K562 (cell line): ENCODE results near the gene ABCB6. TPM values are rescaled to one million over a fixed set of nuclear protein-coding genes. Genes with fewer than 3 reads are reported as not detected.

Source experiments
- ATAC-seq: fragments of 200-7000 bp; cut with Tn5 transposase; 3 replicates; pipeline ENCODE4 v1.9.1; 2020; ENCODE audit warnings: moderate library complexity
- BruUV-seq: library from RNA; stranded (reverse); fragments of 400-500 nt; replicated peaks from 2 replicates; lab custom pipeline; 2021; lab: Mats Ljungman, UMichigan
- CTCF ChIA-PET: fragments of 300-600 bp; formaldehyde crosslinking; extraction: SDS; loops from one replicate; lab custom pipeline; 2021; ENCODE audit warnings: low intra/inter-chr PET ratio; lab: Yijun Ruan, JAX
- POLR2A ChIA-PET: fragments of 300-600, 350-650 bp; sonication (Branson Sonifier 250); formaldehyde crosslinking; extraction: SDS; loops from one replicate; lab custom pipeline; 2021; ENCODE audit warnings: antibody characterized with exemption, inconsistent platforms; lab: Yijun Ruan, JAX
- DNase-seq, 4 experiments: peaks; one replicate each; pipeline versions ENCODE4 v3.0.0 to v3.0.0-alpha.2; 2011 to 2018; ENCODE audit warnings: low spot score in 3 of 4, mixed read lengths in 3 of 4; ENCODE audit errors: extremely low read depth in 1 of 4
- FAIRE-seq: peaks from 2 replicates; lab custom pipeline; 2011; peaks lifted over from hg19 to GRCh38; lab: Jason Lieb, UNC
- H2AFZ ChIP-seq: 2 replicates; pipeline ENCODE4 v1.6.0; 2011; ENCODE audit warnings: low read depth, low read length, control low read depth, inconsistent platforms
- H3K27ac ChIP-seq: fragments of 200-600 bp; 3 replicates; pipeline ENCODE4 v1.8.0; 2011; ENCODE audit warnings: low read depth, mild to moderate bottlenecking, control low read depth, inconsistent platforms, low read length, moderate library complexity, mixed read lengths; ENCODE audit errors: extremely low read depth
- H3K27me3 ChIP-seq, 2 experiments: fragments of 300-600 bp in 1 of 2; 2 replicates in 1 of 2; 3 replicates in 1 of 2; pipeline versions ENCODE4 v1.6.0 to v1.8.0; 2011; ENCODE audit warnings: inconsistent platforms in 2 of 2, low read length in 2 of 2, mild to moderate bottlenecking in 1 of 2, mixed read lengths in 1 of 2, moderate library complexity in 1 of 2; ENCODE audit not compliant: control insufficient read depth in 2 of 2, insufficient read depth in 2 of 2
- H3K36me3 ChIP-seq: fragments of 300-600 bp; 3 replicates; pipeline ENCODE4 v1.8.0; 2011; ENCODE audit warnings: mild to moderate bottlenecking, low read length, inconsistent platforms; ENCODE audit not compliant: control insufficient read depth, insufficient read depth
- H3K4me1 ChIP-seq, 2 experiments: fragments of 200-600 bp in 1 of 2; replicated peaks in 1 of 2; 2 replicates in 1 of 2; 3 replicates in 1 of 2; pipeline versions ENCODE4 v1.5.1 to v1.8.0; 2011; ENCODE audit warnings: inconsistent platforms in 2 of 2, low read length in 2 of 2, mild to moderate bottlenecking in 1 of 2, mixed read lengths in 1 of 2, moderate library complexity in 1 of 2; ENCODE audit not compliant: control insufficient read depth in 2 of 2, insufficient read depth in 2 of 2
- H3K4me2 ChIP-seq: 2 replicates; pipeline ENCODE4 v1.6.1; 2011; ENCODE audit warnings: low read length, control low read depth, inconsistent platforms, mixed read lengths; ENCODE audit not compliant: insufficient read depth
- H3K4me3 ChIP-seq: fragments of 200-600 bp; sonication (generic), shearing (Covaris generic); 2 replicates; pipeline ENCODE4 v1.5.1; 2016; ENCODE audit warnings: control low read depth, inconsistent platforms
- H3K79me2 ChIP-seq: fragments of 200-600 bp; 3 replicates; pipeline ENCODE4 v1.8.0; 2011; ENCODE audit warnings: low read length, inconsistent platforms; ENCODE audit not compliant: control insufficient read depth, insufficient read depth
- H3K9ac ChIP-seq, 2 experiments: 2 replicates each; pipeline versions ENCODE4 v1.6.0 to v1.6.1; 2011; ENCODE audit warnings: low read depth in 2 of 2, low read length in 2 of 2, control low read depth in 1 of 2, inconsistent platforms in 1 of 2, mild to moderate bottlenecking in 1 of 2, mixed read lengths in 1 of 2; ENCODE audit not compliant: insufficient read depth in 1 of 2
- H3K9me1 ChIP-seq: one replicate; pipeline ENCODE4 v1.6.0; 2011; ENCODE audit warnings: inconsistent platforms, mild to moderate bottlenecking, low read length, moderate library complexity; ENCODE audit not compliant: control insufficient read depth, insufficient read depth
- H3K9me3 ChIP-seq: replicated peaks from 2 replicates; pipeline ENCODE4 v1.5.1; 2011; ENCODE audit warnings: low read depth, low read length, inconsistent platforms; ENCODE audit not compliant: control insufficient read depth, insufficient read depth
- H4K20me1 ChIP-seq: replicated peaks from 2 replicates; pipeline ENCODE4 v1.6.1; 2011; ENCODE audit warnings: low read length, inconsistent platforms, mixed read lengths; ENCODE audit not compliant: control insufficient read depth, insufficient read depth
- ATF7 ChIP-seq: fragments of 450-650 bp; IDR thresholded peaks from 2 replicates; pipeline ENCODE4 v1.7.1; 2014; ENCODE audit warnings: mild to moderate bottlenecking, moderate library complexity
- DEAF1 ChIP-seq: fragments of 450-650 bp; formaldehyde crosslinking; IDR thresholded peaks from 2 replicates; pipeline ENCODE4 v1.4.0; 2020; ENCODE audit warnings: mild to moderate bottlenecking, moderate library complexity
- GATA2 ChIP-seq: sonication (generic); formaldehyde crosslinking; IDR thresholded peaks from 2 replicates; pipeline ENCODE4 v1.4.0; 2020; ENCODE audit warnings: mild to moderate bottlenecking, missing genetic modification reagents
- NONO ChIP-seq, 2 experiments: fragments of 200-400 bp in 1 of 2; fragments of 450-650 bp in 1 of 2; formaldehyde crosslinking in 1 of 2; IDR thresholded peaks; 2 replicates each; pipeline ENCODE4 v1.6.1; 2017; ENCODE audit warnings: low read depth in 2 of 2, mild to moderate bottlenecking in 2 of 2, moderate library complexity in 2 of 2, low read length in 1 of 2
- PKNOX1 ChIP-seq: fragments of 450-650 bp; IDR thresholded peaks from 2 replicates; pipeline ENCODE4 v1.6.1; 2016
- RBM25 ChIP-seq: fragments of 200-400 bp; formaldehyde crosslinking; IDR thresholded peaks from 2 replicates; pipeline ENCODE4 v1.6.1; 2018; ENCODE audit warnings: low read length, low read depth, moderate library complexity; ENCODE audit not compliant: severe bottlenecking
- SP1 ChIP-seq: sonication (generic); formaldehyde crosslinking; IDR thresholded peaks from 2 replicates; pipeline ENCODE4 v1.8.1; 2022; ENCODE audit warnings: mild to moderate bottlenecking, missing genetic modification reagents
- SUPT5H ChIP-seq: fragments of 450-650 bp; IDR thresholded peaks from 2 replicates; pipeline ENCODE4 v1.6.1; 2016
- TOE1 ChIP-seq, 2 experiments: fragments of 450-650 bp in 1 of 2; sonication (generic) in 1 of 2; formaldehyde crosslinking in 1 of 2; IDR thresholded peaks; 2 replicates each; pipeline versions ENCODE4 v1.7.1 to v1.8.0; 2016 to 2022; ENCODE audit warnings: borderline replicate concordance in 2 of 2, mild to moderate bottlenecking in 2 of 2, antibody characterized with exemption in 1 of 2, inconsistent platforms in 1 of 2, low read depth in 1 of 2, missing genetic modification reagents in 1 of 2, moderate library complexity in 1 of 2
- ZNF197 ChIP-seq: fragments of 200-800 bp; sonication (Bioruptor generic); IDR thresholded peaks from 2 replicates; pipeline ENCODE4 v1.6.1; 2016; ENCODE audit warnings: low read depth, missing genetic modification characterization, missing compliant biosample characterization
- ZNF436 ChIP-seq: fragments of 250-450, 450-650 bp; sonication (Bioruptor Pico); formaldehyde crosslinking; IDR thresholded peaks from 2 replicates; pipeline ENCODE4 v1.7.0; 2020; ENCODE audit warnings: mild to moderate bottlenecking
- ZNF584 ChIP-seq: fragments of 200-800 bp; sonication (Bioruptor generic); IDR thresholded peaks from 2 replicates; pipeline ENCODE4 v1.6.1; 2016; ENCODE audit warnings: low read depth, mild to moderate bottlenecking, missing genetic modification characterization, missing compliant biosample characterization
- WGBS: fragments of 100-300 bp; shearing (Covaris generic); methylation state at CpG from one replicate; pipeline ENCODE4 v1.1.6; 2016; ENCODE audit warnings: low coverage, mixed read lengths; ENCODE audit not compliant: insufficient coverage; ENCODE audit errors: missing lambda C conversion rate; 5-methylcytosine and 5-hydroxymethylcytosine counted together
- in situ Hi-C: fragments of 300-500 bp; cut with MboI; formaldehyde crosslinking; loops from 4 replicates; pipeline ENCODE4 v1.15.0; 2018; ENCODE audit warnings: inconsistent platforms, mixed read lengths
- intact Hi-C: fragments of 100-400 bp; cut with micrococcal nuclease; formaldehyde crosslinking; loops from 2 replicates; pipeline ENCODE4 v1.14.2; 2022
- polyA plus RNA-seq, 8 experiments: library from polyadenylated mRNA; depleted of rRNA in 4 of 8; stranded (reverse) in 5 of 8; unstranded in 3 of 8; fragments of >200 nt; fragmentation: Nextera tagmentation in 2 of 8; fragmentation: Illumina TruSeq in 1 of 8; extraction: Ambion mirVana in 2 of 8; extraction: Trizol in 1 of 8; gene quantifications; 2 replicates each; pipeline versions ENCODE4 v1.2.1 to v1.2.3, GENCODE V29; 2011 to 2014; ENCODE audit warnings: inconsistent platforms in 1 of 8, missing spikeins in 1 of 8
- total RNA-seq, 7 experiments: library from RNA; depleted of rRNA in 6 of 7; stranded (reverse); fragments of >200 nt in 6 of 7; fragmentation: Illumina TruSeq in 2 of 7; extraction: Trizol in 2 of 7; gene quantifications; 2 replicates each; pipeline versions ENCODE4 v1.2.1 to v1.2.3, GENCODE V29; 2011 to 2021; ENCODE audit warnings: low replicate concordance in 1 of 7
- TF ChIP-seq, protein P1 (sequence below): fragments of 250-450 bp; sonication (Bioruptor Pico); IDR thresholded peaks from 2 replicates; pipeline ENCODE4 v1.5.1; 2021; ENCODE audit warnings: mild to moderate bottlenecking
- TF ChIP-seq, protein P2 (sequence below): fragments of 450-650 bp; formaldehyde crosslinking; IDR thresholded peaks from 2 replicates; pipeline ENCODE4 v1.4.0; 2022; ENCODE audit warnings: mild to moderate bottlenecking, moderate library complexity

Gene ABCB6
- total and polyA plus RNA-seq, 9 of the 15 experiments (the other 6 are each of a cell fraction or from before 2014, with no cell fraction given) = 3.7 to 29.8 (median 16.8) TPM

- Histone ChIP-seq H3K9me1 (no peaks in the 10 kb centered on the region), H3K4me2 (peak within 1 kb of the TSS; percentile 82), H3K79me2 (peaks cover 24% of the 10 kb centered on the region), H3K36me3 (peaks cover 32% of the 10 kb centered on the region; the same call in 2 of the 3 replicates), H3K4me1 (peaks cover 18 to 47% of the 10 kb centered on the region in 2 experiments; a peak in 4 of 5 replicates), H2AFZ (peak within 1 kb of the TSS; percentile 88), H4K20me1 (0 out of 2 replicates have a peak, but pooled peaks cover 3% of the 10 kb centered on the region), H3K4me3 (peak within 1 kb of the TSS; percentile 58), H3K27ac (peak within 1 kb of the TSS; percentile 75), H3K27me3 (0 out of 5 replicates have a peak, but pooled peaks cover 0 to 4% of the 10 kb centered on the region in 2 experiments), H3K9me3 (no peaks in the 10 kb centered on the region), H3K9ac (peak within 1 kb of the TSS; percentile 71 to 92)
- WGBS = under 1% methylated on average over 54 of the region's 76 CpGs
- peak; percentile 87 to 96 (median 95) for DNase-seq
- intact Hi-C loops = loop anchor here (2.0 kb wide), 1 partner anchor 25 kb away; the partner anchor contains the start of gene DNAJB2
- ChIA-PET CTCF (interaction anchor here (0.8 kb wide), 1 partner anchor 41 kb away, joined by 5 read pairs; no protein-coding TSS in a partner anchor), POLR2A (interaction anchor here (0.6 to 2.0 kb wide), 9 partner anchors 9 to 113 kb away, joined by 3 to 8 read pairs (median 3); partner anchors contain the start of genes DNAJB2, GLB1L and STK16)
- BruUV-seq = no TSS peak
- peak; percentile 11 for FAIRE-seq
- in situ Hi-C loops = no loop called here
- peak; percentile 92 for ATAC-seq
- TF ChIP-seq NONO (IDR thresholded peaks at IDR 0.05; ENCODE audit: low read depth in 2 of 2, low read length in 1 of 2) = 0 out of 4 replicates have a peak, but pooled peaks of 1 of the 2 experiments have one; percentile 31
- TF ChIP-seq RBM25 = no peak
- no peak for TF ChIP-seq ZNF197 (CRISPR knock-in tag)
- TF ChIP-seq SUPT5H = peak; percentile 77
- peak; percentile 52 for TF ChIP-seq PKNOX1
- no peak for TF ChIP-seq ZNF584 (CRISPR knock-in tag)
- TF ChIP-seq, protein P1, sequence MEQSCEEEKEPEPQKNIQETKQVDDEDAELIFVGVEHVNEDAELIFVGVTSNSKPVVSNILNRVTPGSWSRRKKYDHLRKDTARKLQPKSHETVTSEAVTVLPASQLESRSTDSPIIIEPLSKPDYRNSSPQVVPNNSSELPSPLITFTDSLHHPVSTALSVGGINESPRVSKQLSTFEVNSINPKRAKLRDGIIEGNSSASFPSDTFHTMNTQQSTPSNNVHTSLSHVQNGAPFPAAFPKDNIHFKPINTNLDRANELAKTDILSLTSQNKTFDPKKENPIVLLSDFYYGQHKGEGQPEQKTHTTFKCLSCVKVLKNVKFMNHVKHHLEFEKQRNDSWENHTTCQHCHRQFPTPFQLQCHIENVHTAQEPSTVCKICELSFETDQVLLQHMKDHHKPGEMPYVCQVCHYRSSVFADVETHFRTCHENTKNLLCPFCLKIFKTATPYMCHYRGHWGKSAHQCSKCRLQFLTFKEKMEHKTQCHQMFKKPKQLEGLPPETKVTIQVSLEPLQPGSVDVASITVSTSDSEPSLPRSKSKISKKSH = no peak
- TF ChIP-seq TOE1 (IDR thresholded peaks at IDR 0.05; ENCODE audit: borderline replicate concordance) = no peak
- no peak for TF ChIP-seq TOE1 (CRISPR knock-in tag; IDR thresholded peaks at IDR 0.05; ENCODE audit: borderline replicate concordance, low read depth)
- TF ChIP-seq ZNF436 (CRISPR knock-in tag) = no peak
- no peak for TF ChIP-seq GATA2 (CRISPR knock-in tag)
- TF ChIP-seq SP1 = peak; percentile 73; the same call in 1 of the 2 replicates
- peak; percentile 18; the same call in 1 of the 2 replicates for TF ChIP-seq ATF7
- TF ChIP-seq DEAF1 (CRISPR knock-in tag) = no peak
- TF ChIP-seq, protein P2, sequence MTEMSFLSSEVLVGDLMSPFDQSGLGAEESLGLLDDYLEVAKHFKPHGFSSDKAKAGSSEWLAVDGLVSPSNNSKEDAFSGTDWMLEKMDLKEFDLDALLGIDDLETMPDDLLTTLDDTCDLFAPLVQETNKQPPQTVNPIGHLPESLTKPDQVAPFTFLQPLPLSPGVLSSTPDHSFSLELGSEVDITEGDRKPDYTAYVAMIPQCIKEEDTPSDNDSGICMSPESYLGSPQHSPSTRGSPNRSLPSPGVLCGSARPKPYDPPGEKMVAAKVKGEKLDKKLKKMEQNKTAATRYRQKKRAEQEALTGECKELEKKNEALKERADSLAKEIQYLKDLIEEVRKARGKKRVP = no peak
Observed at GRCh38 chr2:219253753-219254589, 35.2 kb upstream of the ABCB6 start, which contains the start of gene TUBA4A. TSS of gene TUBA4A (minus strand) at chr2:219253918. CDS start at chr2:219253858, 60 bp downstream.
